NAMALWA (cell line): ENCODE measurements around the gene EHMT1.
"Not testable (repeated sequence)": the region's sequence is repeated elsewhere in the genome, so short reads cannot be mapped to it uniquely, and the experiment has no call there.

Experiments used
- DNase-seq: peaks from one replicate; pipeline ENCODE4 v3.0.0-alpha.2; 2015; ENCODE audit warnings: low spot score

EHMT1 gene

DNA sequence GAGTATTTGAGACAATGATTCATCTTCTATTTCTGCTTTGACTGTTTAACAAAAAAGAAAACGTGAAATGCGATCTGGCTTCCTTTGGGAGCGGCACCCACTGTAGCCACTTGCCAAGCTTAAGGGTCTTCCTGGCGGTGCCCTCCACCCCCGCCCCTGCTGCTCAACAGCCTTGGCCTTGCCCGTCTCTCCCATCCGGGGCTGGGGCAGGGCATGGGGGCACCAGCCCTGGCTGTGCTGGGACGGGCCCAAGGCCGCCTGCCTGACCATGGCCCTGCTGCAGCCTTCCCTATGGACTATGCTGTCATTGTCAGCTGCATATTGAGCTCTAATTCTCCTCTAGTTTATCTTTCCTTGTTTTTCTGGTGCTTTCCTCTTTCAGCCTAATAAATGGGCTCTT lies 143.0 kb downstream of the EHMT1 start:
- DNase-seq, result no peak

DNA sequence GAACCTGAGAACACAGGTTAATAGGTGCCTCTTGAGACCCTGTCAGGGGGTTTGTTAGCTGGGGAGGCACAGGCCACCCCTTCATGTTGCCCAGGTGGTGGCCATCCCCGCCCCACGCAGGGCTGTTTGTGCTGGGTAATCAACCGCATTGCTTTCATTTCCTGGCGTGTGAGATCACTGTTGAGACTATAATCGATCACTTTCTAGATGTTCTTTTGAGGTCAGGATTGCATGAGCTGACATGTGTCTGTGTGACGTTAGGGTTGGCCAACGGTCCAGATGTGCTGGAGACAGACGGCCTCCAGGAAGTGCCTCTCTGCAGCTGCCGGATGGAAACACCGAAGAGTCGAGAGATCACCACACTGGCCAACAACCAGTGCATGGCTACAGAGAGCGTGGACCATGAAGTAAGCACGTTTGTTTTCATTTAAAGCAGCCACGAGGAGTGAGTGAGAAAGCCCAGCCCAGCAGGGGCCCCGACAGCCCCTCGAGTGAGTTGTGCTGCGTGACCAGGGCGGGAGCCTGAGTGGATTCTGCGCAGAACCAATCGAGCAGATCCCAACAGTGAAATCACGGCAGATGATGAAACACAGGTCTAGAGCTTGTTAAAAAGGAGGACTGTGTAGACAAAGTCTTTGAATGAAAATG lies 143.7 kb downstream of the EHMT1 start:
- no peak for DNase-seq

DNA sequence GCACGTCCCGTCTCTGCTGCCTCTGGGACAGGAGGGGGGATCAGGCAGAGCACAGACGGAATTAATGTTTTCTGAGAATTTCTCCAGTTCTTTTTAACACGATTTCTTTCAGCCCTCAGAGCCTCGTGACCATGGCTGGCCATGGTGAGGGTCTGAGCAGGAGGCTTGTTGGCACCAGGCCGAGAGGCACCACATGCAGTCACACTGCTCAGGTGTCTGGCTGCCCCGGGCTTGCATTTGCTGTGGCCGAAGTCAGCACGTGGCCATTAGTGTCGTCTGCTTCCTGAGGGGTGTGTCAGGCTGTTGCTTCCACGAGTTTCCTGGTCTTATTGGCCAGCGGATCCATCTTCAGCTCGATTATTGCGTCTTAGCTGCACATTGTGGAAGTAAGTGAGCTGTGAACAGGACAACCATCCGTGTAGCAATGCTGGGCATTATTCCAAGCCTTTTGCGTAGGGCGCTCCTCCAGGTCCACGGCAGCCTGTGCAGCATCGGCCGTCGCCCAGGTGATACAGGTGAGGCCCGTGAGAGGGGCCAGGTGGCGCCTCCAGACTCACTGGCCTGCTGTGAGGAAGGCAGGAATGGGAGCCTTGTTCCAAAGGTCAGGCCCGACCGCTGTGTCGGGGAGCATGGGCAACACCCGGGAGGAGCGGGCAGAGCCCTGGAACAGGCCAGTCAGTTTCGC lies 144.6 kb downstream of the EHMT1 start:
- no peak for DNase-seq

DNA sequence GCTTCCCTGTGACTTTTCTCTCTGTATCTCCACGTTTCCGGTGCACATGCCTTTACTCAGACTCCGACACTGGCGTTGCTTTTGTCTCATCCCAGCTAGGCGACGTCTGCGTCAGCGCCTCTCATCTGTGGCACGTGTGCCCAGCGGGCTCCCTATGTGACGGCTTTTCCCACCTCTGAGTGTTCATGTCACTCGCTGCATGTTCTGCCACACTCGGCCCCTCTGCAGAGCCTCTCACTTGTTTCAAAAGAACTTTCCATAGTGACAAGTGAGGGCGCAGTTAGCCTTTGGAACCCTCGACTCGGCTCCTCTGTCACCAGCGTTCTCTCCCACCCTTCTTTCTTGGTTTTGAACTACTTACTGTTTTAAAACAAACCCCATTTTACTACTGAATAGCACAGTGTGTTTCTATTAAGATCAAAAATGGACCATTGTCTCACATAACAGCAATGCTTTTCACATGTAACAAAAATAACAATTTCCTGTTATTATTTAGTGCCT lies 145.4 kb downstream of the EHMT1 start:
- no peak for DNase-seq

DNA sequence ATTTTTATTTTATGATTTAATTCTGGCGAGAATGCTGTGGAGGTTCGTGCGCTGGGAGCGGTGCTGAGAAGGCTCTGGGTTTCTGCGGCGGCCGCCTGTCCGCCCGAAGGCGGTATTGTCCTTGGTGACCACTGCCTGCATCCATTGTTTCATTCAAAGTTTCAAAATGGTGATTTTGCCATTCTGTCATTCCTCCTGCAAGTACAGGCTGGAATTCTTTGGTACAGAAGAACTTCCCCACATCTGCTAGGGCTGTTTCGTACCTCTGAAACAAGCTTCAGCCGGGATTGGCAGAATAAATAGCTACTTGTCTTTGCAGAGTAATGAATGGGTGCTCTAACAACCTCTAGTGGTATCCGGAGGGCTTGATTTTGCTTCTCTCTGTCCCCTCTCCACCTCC lies 146.2 kb downstream of the EHMT1 start:
- DNase-seq, result no peak

DNA sequence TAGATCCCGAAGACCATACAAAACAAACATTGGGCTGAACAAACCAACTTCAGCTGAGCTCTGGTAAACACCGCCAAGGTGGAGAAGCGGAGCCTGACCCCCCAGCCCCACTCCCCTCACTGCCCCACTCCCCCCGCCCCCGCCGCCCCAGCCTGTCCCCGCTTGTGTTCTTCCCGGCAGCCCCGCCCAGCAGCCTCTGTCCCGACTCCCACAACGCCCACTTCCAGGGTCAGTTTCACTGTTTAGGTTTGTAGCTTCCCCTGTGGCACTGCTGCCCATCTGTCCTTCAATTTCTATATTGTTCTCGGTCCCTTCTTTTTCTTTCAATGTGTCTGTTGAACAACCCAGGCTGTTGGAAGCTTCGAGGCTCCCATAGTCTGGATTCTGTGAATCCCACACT lies 146.7 kb downstream of the EHMT1 start:
- DNase-seq, result no peak

DNA sequence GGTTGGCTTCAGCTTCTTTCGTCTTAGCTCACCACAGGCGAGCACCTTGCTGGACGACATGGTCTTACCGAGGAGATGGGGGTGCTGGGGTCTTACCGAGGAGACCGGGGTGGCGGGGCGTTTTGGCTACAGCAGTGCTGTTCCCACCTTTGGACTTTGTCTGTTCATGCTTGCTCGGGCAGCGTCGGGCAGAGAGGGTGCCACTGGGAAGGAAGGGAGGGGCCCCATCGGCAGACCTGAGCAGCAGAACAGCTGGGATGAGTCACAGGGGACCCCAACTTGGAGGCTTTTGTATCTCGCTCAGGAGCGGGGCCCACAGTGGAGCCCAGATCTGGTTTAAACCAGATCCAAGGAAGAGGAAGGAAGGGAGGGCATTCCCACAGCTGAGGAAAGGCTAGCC lies 152.8 kb downstream of the EHMT1 start:
- no peak for DNase-seq

DNA sequence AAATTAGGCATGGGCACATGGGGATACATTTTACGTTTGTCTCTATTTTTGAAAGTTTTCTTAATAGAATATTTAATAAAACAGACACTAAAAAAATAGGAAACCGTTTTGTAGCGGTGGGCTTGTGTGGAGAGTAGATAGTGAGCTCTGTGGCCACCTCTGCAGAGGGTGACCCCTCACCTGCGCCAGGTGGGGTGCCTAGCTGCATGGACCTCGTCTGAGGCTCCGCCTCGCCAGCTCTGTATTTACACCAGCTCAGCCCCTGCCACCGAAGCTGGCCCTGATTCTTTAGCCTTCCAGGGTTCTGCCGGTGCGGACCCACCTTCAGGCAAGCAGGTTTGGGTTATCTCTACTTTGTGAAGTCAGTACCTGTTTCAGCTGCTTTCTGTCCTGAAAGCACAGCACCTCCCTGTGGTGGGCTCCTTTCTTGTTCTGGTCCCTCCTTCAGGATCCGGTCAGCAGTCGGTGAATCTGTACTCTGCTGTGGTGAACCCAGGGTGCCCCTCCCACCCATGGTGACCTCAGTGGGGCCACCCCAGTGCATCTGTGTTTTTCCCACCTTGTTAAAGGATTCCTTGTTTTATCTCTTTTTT lies 153.6 kb downstream of the EHMT1 start:
- DNase-seq, result peak; percentile 25

DNA sequence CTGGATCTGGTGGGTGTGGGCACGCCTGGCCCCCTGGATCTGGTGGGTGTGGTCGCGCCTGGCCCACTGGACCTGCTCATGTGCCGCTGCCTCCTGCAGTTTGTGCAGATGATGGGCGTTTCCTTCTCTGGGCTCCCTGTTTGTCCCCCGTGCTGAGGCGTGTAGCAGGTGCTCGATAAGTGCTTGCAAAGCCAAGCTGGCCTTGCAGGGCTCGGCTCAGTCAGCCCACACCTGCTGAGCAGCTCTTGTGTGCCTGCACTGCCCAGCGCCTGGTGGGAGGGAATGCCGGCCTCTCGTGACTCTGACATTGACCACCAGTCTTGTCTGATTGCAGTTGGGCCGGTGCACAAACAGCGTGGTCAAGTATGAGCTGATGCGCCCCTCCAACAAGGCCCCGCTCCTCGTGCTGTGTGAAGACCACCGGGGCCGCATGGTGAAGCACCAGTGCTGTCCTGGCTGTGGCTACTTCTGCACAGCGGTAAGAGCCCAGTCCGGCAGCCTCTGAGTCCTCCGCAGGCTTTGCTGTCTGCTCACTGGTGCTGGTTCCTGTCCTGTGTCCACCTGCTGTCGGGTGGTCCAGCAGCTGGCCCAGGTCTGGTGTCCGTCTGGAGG lies 156.1 kb downstream of the EHMT1 start:
- no peak for DNase-seq

DNA sequence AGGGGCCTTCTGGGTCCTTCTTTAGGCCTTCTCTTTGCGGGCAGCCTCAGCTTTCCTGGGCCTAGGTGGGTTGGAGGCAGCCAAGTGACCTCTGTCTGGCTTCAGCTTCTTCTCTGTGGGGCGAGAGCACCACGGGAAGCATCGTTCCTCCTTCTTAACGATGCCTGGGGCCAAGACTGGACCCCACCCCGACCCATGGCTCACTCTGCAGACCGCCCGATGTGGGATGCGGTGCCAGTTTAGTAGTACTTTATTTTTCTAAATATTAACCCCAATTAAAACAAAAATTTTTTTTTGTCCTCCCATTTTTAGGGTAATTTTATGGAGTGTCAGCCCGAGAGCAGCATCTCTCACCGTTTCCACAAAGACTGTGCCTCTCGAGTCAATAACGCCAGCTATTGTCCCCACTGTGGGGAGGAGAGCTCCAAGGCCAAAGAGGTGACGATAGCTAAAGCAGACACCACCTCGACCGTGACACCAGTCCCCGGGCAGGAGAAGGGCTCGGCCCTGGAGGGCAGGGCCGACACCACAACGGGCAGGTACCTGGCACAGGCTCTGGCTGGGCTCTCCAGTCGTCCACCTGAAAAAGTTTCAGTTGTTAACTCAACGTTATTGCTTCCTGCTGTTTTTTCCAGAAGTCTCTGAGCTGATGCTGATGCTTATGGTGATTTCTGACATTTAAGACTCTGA lies 157.6 kb downstream of the EHMT1 start:
- no peak for DNase-seq

DNA sequence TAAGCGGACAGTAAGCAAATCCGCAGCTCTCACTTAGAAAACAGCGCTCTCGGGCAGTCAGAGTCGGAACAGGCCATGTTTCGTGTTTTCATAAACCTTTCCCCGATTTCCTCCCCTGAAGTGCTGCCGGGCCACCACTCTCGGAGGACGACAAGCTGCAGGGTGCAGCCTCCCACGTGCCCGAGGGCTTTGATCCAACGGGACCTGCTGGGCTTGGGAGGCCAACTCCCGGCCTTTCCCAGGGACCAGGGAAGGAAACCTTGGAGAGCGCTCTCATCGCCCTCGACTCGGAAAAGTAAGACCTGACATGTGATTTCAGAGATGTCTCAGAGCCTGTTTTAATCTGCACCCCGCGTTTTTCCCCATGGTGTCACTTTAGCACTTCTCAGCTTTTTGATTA lies 159.0 kb downstream of the EHMT1 start:
- no peak for DNase-seq

DNA sequence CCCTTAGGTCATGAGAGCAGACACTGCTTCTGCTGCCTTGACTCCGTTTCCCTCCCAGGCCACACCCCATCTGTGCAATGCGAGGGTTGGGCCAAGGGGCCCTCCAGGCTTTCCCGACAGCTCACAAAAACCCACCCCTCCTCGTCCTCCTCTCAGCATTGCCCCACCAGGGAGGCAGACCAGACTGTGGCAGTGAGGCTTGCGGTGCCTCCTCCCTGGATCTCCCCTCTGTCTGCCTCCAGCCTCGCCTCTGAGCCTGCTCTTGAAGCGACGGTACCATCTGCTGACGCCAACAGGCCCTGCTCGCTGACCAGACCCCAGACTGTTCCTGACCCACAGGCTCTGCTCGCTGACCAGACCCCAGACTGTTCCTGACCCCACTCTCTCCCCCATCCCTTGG lies 159.5 kb downstream of the EHMT1 start:
- no peak for DNase-seq

DNA sequence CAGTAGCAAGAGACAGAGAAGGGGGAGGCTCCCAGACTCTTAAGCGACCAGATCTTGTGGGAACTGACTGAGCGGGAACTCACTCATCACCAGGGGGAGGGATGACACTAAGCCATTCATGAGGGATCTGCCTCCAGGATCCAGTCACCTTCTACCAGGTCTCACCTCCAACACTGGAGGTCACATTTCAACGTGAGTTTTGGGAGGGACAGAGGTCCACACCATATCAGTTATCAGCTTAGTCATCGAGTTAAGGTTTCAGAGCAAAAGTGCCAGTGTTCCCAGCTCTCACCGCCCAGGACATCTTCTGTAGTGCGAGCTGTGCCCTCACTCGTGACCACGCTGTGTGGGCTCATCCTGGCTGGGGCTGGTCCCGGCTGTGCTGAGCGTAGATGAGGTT lies 160.1 kb downstream of the EHMT1 start:
- no peak for DNase-seq

DNA sequence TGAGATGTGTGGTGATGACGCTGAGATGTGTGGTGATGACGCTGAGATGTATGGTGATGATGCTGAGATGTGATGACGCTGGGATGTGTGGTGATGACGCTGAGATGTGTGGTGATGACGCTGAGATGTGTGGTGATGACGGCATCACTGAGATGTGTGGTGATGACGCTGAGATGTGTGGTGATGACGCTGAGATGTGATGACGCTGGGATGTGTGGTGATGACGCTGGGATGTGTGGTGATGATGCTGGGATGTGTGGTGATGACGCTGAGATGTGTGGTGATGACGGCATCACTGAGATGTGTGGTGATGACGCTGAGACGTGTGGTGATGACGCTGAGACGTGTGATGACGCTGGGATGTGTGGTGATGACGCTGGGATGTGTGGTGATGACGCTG lies 161.2 kb downstream of the EHMT1 start:
- not testable (repeated sequence) for DNase-seq

DNA sequence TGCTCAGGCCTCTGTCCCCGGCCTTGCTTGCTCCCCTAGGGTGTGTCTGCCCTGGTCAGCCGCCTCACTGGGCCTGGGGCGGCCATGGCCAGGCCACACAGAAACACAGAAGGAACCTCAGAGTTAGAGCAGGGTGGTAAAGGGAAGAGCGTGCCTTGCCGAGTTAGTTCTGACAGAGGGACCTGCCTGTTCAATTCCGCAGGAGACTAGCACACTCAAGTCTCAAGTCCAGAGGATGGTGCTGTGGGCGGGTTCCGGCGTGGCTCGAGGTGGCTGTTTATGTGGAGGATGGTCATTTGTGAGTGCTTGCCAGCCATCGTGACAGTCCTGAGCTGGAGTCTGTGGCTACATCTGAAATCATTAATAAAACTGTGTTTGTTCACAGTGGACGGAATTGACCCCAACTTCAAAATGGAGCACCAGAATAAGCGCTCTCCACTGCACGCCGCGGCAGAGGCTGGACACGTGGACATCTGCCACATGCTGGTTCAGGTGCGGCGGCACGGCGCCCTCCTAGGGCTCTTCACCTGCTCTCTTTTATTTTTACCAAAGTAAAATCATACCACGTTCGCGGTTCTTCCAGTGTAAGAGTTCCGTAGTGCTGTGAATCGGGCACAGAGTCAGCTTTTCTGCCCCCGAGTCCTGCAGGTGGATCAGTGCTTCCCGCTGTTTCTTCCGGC lies 163.2 kb downstream of the EHMT1 start:
- no peak for DNase-seq

DNA sequence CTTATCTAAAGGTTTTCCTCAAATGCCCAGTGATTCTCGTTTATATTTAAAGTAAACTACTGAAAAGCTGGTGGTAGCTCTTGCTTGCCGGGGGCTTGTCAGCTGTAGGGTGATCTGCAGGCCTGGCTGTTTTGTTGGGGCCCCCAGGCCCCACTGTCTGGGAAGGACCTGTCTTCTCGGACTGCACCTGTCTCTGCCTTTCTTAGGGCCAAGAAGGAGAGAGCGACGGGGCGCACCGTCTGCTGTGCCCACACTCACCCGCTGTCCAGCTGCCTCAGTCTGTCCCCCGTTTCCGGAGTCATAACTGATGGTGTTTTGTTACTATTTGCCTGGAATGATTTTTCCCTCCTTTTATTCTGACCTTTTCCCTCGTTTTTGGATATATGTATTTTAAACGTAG lies 164.7 kb downstream of the EHMT1 start:
- no peak for DNase-seq

DNA sequence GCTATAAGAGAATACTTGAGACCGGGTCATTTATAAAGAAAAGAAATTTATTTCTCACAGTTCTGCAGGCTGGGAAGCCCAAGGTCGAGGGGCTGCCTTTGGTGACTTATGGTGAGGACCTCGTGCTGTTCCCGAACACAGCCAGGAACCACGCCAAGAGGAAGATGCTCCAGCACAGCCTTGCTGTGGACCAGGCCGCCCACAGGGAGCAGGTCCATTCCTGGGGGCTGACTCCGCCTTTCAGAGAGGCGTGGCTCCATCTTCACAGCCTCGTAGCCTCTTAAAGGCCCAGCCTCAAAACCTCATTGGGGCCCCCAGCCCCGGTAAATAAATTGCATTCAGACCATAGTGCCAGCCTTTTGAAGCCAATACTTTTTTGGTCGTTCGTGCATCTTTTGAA lies 165.2 kb downstream of the EHMT1 start:
- DNase-seq, result no peak

DNA sequence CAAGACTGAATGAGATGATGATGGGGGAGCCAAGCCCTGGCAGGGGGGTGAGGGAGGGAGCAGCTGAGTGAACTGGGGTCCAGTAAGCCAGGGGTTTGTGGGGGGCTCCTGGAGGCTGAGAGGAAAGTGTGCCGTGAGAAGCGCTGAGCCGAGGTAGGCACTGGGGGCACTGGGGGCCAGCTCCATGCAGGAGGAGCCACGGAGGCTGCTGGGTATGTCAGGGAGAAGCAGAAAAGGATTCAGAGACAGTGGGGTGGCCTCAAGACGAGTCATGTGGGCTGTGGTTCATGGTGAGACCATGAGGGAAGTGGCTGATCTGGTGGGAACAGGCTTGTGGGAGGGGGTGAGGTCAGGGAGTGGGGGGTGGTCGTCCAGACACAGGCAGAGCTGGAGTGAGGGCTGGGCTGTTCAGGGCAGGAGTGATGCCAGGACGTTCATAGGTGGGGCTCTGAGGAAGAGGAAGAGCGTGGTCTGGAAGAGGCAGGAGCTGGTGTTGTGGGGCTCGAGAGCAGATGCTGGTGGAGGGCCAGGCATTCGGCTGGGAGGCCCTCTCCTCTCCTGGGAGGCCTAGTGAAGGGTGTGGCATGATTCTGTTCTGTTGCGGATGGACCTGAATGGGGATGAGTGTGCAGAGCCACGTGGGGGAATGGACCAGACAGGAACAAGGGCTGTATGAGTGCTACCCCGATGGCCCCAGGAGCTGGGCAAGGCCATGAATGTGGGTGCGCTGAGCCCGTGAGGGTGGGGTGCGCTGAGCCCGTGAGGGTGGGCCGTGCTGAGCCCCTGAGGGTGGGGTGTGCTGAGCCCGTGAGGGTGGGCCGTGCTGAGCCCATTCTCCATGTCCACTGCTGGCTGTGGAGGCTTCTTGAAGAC lies 166.1 kb downstream of the EHMT1 start:
- DNase-seq, result no peak

DNA sequence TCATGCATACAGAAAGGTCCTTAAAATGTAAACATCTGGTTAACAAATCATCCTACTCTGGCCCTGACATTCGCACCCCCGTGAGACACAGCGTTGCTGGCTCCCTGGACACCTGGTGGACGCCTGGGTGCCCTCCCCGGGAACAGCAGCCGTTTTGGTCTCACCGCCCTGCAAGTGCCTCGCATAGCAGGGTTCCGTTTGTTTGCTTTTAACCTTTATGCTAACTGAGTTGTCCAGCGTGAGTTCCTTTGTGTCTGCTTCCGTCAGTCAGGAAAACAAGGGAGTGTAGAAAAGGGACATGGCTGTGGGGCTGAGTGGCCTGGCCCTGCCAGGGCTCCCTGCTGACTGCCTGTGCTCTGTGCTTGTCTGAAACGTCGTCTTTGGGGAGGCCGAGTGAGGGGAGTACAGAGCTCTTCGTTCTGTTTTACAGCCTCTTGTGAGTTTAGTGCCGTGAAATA lies 166.9 kb downstream of the EHMT1 start:
- DNase-seq, result no peak

DNA sequence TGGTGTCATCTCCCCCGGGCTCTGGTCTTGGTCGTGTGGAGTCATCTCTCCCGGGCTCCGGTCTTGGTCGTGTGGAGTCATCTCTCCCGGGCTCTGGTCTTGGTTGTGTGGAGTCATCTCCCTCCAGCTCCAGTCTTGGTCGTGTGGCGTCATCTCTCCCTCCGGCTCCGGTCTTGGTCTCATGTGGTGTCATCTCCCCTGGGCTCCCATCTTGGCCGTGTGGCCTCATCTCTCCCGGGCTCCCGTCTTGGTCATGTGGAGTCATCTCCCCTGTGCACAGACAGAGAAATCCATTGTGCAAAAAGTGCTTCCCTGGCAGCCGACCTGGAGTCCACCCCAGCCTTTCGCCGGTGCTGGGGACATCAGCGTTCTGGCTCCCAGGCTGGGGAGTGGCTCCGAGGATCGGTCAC lies 167.7 kb downstream of the EHMT1 start:
- DNase-seq, result no peak

DNA sequence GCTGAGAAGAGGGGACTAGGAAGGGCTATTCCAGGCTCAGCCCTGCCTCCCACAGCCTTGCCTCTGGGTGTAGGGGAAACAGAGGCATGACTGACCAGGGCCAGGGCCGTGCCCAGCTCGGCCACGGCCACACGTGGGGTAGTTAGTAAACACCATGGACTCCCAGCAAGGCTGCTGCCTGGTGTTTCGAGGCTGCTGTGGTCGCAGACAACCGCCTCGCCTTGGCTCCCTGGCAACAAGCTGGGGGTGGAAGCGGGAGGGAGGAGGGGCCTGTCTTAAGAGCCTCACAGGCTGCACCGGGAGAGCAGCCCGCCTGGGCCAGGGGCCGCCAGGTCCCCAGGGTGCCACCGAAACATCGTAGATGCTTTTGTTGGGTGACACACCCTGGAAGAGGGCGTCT lies 168.6 kb downstream of the EHMT1 start:
- no peak for DNase-seq
